NCI-H345 treated with DMSO at 0.1 percent for 48 hours (cell line): ENCODE measurements around the gene FOXP4.
A peak's percentile ranks its signal among the peaks of the same experiment; 100 is the strongest.

ENCODE experiments used
- DNase-seq: peaks from one replicate; lab custom pipeline; 2025; ENCODE audit not compliant: unreplicated experiment; lab: John Stamatoyannopoulos, UW

Gene FOXP4

GRCh38 chr6:41519745-41520699, 26.2 kb upstream of the FOXP4 start:
- no peak for DNase-seq

GRCh38 chr6:41522780-41523548, 23.2 kb upstream of the FOXP4 start:
- no peak for DNase-seq

- DNase-seq, result no peak
These were observed 22.1 kb upstream of the FOXP4 start for GRCh38 chr6:41523915-41524633.

GRCh38 chr6:41524634-41525011, 21.6 kb upstream of the FOXP4 start:
- DNase-seq, result no peak

- DNase-seq, result no peak
These were observed 18.3 kb upstream of the FOXP4 start for GRCh38 chr6:41527721-41528408.

- DNase-seq, result no peak
These were observed 17.7 kb upstream of the FOXP4 start for GRCh38 chr6:41528409-41528963.

GRCh38 chr6:41529049-41529448, 17.1 kb upstream of the FOXP4 start:
- no peak for DNase-seq

GRCh38 chr6:41529970-41530369, 16.2 kb upstream of the FOXP4 start:
- DNase-seq, result no peak

- no peak for DNase-seq
These were observed 15.7 kb upstream of the FOXP4 start for GRCh38 chr6:41530476-41530875.

GRCh38 chr6:41531016-41531415, 15.2 kb upstream of the FOXP4 start:
- DNase-seq, result no peak

- peak; percentile 59 for DNase-seq
These were observed 14.3 kb upstream of the FOXP4 start for GRCh38 chr6:41531591-41532582.

- DNase-seq, result no peak
These were observed 10.4 kb upstream of the FOXP4 start for GRCh38 chr6:41535766-41536165.

- peak; percentile 95 for DNase-seq
These were observed 9.1 kb upstream of the FOXP4 start for GRCh38 chr6:41536795-41537758.

GRCh38 chr6:41538556-41539182, 7.5 kb upstream of the FOXP4 start:
- DNase-seq, result no peak

- no peak for DNase-seq
These were observed 7.0 kb upstream of the FOXP4 start for GRCh38 chr6:41539204-41539603.

- no peak for DNase-seq
These were observed 4.8 kb upstream of the FOXP4 start for GRCh38 chr6:41541364-41541763.

- DNase-seq, result no peak
These were observed 3.1 kb upstream of the FOXP4 start for GRCh38 chr6:41543087-41543486.

- DNase-seq, result no peak
These were observed 906 bp upstream of the FOXP4 start for GRCh38 chr6:41545247-41545702.
